T-helper 2 cell treated with Interferon-gamma antibody and Interleukin-4, amounts not matched to agents 5 μg/mL and 100 μg/mL, for 36 hours (primary cell): Measurements from ENCODE around the gene MX2.

Experiments used
- DNase-seq: peaks from one replicate; pipeline ENCODE4 v3.0.0; 2021; ENCODE audit warnings: low spot score
- H3K27ac Mint-ChIP-seq: one replicate; pipeline ENCODE4 v1.8.0; 2021; ENCODE audit warnings: mild to moderate bottlenecking, mixed read lengths
- H3K27me3 Mint-ChIP-seq: one replicate; pipeline ENCODE4 v1.8.0; 2021; ENCODE audit warnings: low read depth, mixed read lengths
- H3K36me3 Mint-ChIP-seq: one replicate; pipeline ENCODE4 v1.8.0; 2021; ENCODE audit warnings: low read depth, mixed read lengths
- H3K4me1 Mint-ChIP-seq: one replicate; pipeline ENCODE4 v1.8.0; 2021; ENCODE audit warnings: low read depth, mixed read lengths
- H3K4me3 Mint-ChIP-seq: one replicate; pipeline ENCODE4 v1.8.0; 2022; ENCODE audit warnings: mild to moderate bottlenecking, moderate library complexity, mixed read lengths
- H3K9me3 Mint-ChIP-seq: one replicate; pipeline ENCODE4 v1.8.0; 2021; ENCODE audit warnings: mixed read lengths

The MX2 gene

DNA sequence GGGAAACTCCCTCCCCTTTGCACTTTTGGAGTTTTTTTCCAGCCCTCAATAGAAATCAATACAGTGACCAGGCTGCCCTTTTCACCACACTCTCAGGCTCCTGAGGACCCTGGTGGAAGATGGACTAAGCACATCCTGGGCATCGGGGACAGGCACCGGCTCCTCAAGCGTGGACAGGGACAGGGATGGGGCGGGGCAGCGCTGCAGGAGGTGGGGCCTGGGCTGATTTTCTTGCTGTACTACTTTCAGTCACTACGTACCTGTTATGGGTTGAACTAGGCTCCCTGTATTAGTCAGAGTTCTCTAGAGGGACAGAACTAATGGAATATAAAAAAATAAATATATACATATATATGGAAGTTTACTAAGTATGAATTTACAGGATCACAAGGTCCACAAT, 2.5 kb downstream of the MX2 start:
- no peak overlapping the region for H3K4me3 Mint-ChIP-seq
- H3K9me3 Mint-ChIP-seq, result no peaks in the 10 kb centered on the region
- peaks cover 11% of the 10 kb centered on the region for H3K36me3 Mint-ChIP-seq
- DNase-seq, result no peak
- peaks cover 3% of the 10 kb centered on the region for H3K27me3 Mint-ChIP-seq
- peaks cover 46% of the 10 kb centered on the region for H3K4me1 Mint-ChIP-seq
- H3K27ac Mint-ChIP-seq, result peak overlapping the region; percentile 96

DNA sequence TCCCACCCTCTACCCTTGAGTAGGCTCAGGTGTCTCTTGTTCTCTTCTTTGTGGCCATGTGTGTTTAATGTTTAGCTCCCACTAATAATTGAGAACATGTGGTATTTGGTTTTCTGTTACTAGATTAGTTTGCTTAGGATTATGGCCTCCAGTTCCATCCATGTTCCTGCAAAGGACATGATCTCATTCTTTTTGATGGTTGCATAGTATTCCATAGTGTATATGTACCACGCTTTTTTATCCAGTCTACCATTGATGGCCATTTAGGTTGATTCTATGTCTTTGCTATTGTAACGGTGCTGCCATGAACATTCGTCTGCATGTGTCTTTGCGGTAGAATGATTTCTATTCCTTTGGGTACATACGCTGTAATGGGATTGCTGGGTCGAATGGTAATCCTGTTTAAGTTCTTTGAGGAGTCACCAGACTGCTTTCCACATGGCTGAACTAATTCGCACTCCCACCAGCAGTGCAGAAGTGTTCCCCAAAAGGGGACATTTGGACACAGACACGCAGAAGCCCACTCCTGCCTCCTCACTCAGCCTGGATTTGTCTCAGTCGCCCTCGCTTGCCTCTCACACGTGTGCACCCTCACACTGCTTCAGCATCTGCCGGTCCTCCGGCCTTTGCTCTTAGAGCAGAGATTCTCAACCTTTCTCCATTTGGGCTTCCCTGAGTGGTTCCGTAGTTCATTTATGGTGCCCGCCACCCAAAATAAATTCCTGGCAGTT, 3.7 kb downstream of the MX2 start:
- DNase-seq, result no peak
- Mint-ChIP-seq H3K27me3 (peaks cover 2% of the 10 kb centered on the region), H3K4me1 (peaks cover 52% of the 10 kb centered on the region), H3K27ac (no peak overlapping the region), H3K4me3 (no peak overlapping the region), H3K36me3 (peaks cover 11% of the 10 kb centered on the region), H3K9me3 (no peaks in the 10 kb centered on the region)

DNA sequence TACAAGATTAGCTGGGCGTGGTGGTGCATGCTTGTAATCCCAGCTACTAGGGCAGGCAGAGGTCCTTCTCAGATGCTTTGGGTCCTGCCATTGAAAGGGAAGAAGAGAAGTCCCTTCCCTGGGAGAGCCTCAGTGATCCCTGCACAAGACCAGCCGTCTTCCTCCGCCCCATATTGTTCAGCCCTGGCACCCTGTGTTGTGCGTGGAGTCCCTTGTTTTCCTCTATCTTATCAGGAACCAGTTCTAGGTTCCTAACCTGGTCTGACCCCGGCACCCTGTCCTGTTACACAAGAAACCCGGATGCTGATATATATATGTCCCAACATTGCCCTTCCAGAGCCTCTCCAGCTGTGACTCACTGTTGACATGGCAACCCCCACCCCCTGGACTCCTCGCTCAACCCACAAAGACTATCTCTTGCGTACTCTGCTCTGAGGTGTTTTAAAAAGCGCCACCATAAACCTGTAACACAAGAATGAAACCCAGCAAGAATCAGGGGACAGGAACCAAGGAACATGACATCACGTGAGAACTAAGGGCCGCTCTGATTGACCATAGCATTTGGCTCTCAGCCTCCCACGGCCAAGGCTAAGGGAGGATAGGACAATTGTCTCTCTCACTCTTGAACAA, 4.8 kb downstream of the MX2 start:
- H3K36me3 Mint-ChIP-seq, result peaks cover 11% of the 10 kb centered on the region
- H3K4me3 Mint-ChIP-seq, result no peak overlapping the region
- no peak overlapping the region for H3K27ac Mint-ChIP-seq
- peaks cover 2% of the 10 kb centered on the region for H3K27me3 Mint-ChIP-seq
- H3K9me3 Mint-ChIP-seq, result no peaks in the 10 kb centered on the region
- peaks cover 45% of the 10 kb centered on the region for H3K4me1 Mint-ChIP-seq
- no peak for DNase-seq

DNA sequence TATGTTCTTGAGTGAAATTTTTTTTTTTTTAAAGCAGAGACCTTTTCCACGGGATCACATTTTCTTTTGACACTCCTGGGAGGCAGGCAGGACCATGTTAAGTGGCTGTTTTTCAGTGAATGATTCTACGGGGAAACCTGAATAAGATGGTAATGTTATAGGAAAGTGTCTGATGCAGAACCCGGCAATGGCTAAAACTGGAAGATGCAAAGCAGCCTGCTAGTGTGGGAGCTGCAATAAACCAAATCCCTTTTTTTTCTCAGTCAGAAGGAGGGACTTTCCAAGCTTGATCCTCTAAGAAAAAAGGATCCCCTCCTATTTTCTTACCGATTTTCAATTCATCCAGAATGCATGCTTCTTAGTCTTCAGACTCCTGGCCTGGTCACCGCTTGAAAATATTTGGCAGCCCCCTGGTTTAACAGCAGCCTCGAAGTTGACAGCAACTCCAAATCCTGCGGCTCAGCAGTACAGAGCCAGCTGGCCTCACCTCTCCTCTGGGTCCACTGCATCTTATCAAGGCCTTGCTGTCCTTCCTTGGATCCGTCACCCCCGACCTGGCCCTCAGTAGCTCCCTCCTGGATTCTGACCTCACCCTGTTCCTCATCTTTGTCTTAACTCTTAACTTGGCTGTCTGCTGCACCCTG, 5.6 kb downstream of the MX2 start:
- H3K27me3 Mint-ChIP-seq, result peaks cover 2% of the 10 kb centered on the region

DNA sequence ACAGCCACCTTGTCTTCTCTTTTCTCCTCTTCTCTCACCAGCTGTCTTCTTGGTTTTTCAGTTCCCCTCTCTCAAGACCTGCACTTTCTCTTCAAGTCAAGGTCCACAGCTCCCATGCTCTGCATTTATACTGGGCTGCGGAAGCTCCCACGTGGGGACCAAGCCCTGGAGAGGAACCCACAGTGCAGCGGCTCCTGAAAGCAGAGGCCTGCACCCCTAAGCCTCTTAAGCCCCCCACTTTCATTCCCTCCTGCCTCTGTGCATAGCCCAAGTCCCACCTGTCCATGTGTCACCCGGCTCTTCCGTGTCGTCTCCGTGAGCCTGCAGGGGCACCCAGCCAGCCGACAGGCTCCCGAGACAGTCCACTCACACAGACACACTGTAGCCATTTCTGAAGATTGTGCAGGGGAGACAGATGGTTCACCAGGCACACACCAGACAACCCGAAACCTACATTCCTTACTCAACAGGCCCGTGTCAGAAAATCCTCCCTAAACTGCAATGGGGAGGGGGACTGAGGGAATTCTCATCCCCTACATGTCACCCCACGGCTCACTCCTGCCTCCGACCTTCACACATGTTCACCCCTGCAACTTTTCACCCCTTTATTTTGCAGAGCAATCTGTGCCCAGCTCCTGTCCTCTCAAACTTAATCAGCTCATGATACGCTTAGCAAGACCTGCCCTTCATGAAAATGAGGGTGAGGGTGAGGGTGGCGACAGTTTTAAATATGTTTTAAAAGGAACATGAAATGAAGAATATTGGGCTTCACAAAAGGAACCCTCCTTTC, 6.3 kb downstream of the MX2 start:
- Mint-ChIP-seq H3K9me3 (no peaks in the 10 kb centered on the region), H3K36me3 (peaks cover 11% of the 10 kb centered on the region), H3K4me1 (peaks cover 35% of the 10 kb centered on the region), H3K27me3 (peaks cover 2% of the 10 kb centered on the region), H3K4me3 (no peak overlapping the region), H3K27ac (no peak overlapping the region)
- DNase-seq, result no peak

More for the DNA sequence above, 5.6 kb downstream of the MX2 start:
- H3K4me3 Mint-ChIP-seq, result no peak overlapping the region
- H3K27ac Mint-ChIP-seq, result no peak overlapping the region
- no peaks in the 10 kb centered on the region for H3K9me3 Mint-ChIP-seq
- H3K36me3 Mint-ChIP-seq, result peaks cover 11% of the 10 kb centered on the region
- DNase-seq, result no peak
- peaks cover 40% of the 10 kb centered on the region for H3K4me1 Mint-ChIP-seq

DNA sequence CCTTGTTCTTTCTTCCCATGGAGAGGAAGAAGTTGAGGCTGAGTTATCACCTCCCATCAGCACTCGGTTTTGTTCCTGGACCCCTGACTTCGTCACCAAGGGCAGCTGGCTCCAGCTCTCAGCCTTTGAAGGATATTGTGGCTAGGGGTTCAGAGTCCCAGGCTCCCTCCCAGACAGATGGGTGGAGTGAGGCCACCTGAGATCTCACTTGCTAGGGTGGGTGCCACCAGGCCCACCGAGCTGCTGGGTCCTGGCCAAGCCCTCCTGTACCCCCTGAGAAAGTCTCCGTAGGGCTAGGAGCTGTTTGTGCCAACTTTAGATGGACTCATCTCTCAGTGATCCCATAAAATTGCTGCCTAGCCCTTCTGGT, 6.9 kb downstream of the MX2 start:
- H3K27me3 Mint-ChIP-seq, result peaks cover 2% of the 10 kb centered on the region

DNA sequence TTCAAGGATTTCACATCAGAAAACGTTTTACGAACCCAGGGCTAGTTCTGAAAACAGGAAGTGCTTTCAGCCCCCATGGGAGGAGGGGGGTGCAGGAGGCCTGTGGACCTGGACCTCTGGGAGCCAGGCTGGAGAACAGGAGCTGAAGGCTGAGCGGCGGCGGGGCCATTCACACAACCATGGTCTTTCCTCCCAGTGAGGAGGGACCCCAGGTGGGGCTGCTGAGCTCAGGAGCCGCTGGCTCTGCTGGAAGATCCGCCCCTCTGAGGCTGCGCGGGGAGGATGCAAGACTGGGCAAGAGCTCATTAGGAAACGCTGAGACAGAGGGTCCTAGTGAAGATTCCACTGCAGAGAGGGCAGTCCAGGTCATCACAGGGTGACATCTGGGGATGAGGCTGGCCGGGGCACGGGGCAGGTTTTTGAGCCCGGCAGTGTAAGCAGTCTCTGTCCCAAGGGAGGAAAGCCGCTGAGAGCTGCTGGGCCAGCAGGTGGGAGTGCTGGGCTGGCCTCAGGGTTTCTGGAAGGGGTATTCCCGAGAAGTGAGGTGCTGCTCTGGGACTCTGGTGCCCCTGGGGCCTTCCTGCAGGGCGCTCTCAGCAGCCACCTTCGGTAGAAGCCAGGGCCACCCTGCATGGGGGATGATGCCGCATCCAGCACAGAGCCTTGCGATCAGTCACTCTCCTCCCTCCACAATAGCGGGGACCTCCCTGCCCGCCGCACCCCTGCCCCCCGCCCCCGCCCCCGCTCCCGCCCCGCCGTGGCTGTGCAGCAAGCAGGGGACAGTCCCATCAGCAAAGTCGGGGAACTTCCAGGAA, 7.5 kb downstream of the MX2 start:
- Mint-ChIP-seq H3K36me3 (peaks cover 9% of the 10 kb centered on the region), H3K9me3 (no peaks in the 10 kb centered on the region), H3K4me3 (peak overlapping the region; percentile 70), H3K27ac (peak overlapping the region; percentile 86), H3K4me1 (peaks cover 28% of the 10 kb centered on the region), H3K27me3 (peaks cover 2% of the 10 kb centered on the region)
- no peak for DNase-seq

More for the DNA sequence above, 6.9 kb downstream of the MX2 start:
- peak overlapping the region; percentile 76 for H3K27ac Mint-ChIP-seq
- peaks cover 29% of the 10 kb centered on the region for H3K4me1 Mint-ChIP-seq
- no peaks in the 10 kb centered on the region for H3K9me3 Mint-ChIP-seq
- peaks cover 10% of the 10 kb centered on the region for H3K36me3 Mint-ChIP-seq
- no peak for DNase-seq
- H3K4me3 Mint-ChIP-seq, result peak overlapping the region; percentile 70

DNA sequence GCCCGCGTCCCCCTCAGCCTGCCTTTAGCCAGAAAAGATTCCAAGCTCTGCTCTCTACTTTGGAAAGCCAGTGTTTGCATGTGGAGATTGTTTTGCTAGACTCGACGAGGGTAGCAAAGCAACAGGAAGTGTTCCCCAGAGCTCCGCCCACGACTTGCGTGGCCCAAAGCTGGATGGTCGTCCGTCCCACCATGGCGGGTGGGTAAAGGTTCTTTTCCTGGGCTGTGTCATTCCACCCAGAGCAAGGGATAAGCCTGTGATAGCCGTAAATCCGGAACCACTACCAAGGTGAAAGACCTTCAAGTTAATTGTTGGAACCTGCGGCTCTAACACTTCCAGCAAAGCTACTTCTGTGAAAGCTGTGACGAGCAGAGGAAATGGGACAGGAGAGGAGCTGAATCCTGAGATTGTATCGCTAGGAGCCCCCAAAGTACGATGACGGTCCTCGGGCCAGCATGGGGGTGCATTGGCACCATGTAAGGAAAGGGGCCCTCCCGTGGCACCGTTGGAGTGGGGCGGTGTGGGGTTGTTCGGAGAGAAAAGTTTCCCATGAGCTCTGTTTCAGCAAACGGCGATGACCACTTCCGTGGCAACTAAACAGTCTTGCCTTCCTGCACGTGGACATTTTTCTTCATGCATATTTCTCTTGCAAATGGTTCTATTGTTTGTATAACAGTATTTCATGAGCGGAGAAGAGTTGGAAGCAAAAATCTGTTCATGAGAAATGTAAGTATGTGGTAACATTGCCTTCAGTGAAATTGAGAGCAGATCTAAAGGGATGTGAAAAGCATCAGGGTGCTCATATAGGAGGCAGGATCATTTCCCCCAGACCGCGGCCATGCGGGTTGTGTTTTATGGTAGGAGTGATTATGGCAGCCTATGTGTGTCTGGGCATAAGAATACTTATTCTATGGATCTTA, 8.4 kb downstream of the MX2 start:
- no peak for DNase-seq
- Mint-ChIP-seq H3K4me3 (peak overlapping the region; percentile 62), H3K27ac (peak overlapping the region; percentile 86), H3K27me3 (peaks cover 2% of the 10 kb centered on the region), H3K9me3 (no peaks in the 10 kb centered on the region), H3K4me1 (peaks cover 25% of the 10 kb centered on the region), H3K36me3 (peaks cover 6% of the 10 kb centered on the region)

DNA sequence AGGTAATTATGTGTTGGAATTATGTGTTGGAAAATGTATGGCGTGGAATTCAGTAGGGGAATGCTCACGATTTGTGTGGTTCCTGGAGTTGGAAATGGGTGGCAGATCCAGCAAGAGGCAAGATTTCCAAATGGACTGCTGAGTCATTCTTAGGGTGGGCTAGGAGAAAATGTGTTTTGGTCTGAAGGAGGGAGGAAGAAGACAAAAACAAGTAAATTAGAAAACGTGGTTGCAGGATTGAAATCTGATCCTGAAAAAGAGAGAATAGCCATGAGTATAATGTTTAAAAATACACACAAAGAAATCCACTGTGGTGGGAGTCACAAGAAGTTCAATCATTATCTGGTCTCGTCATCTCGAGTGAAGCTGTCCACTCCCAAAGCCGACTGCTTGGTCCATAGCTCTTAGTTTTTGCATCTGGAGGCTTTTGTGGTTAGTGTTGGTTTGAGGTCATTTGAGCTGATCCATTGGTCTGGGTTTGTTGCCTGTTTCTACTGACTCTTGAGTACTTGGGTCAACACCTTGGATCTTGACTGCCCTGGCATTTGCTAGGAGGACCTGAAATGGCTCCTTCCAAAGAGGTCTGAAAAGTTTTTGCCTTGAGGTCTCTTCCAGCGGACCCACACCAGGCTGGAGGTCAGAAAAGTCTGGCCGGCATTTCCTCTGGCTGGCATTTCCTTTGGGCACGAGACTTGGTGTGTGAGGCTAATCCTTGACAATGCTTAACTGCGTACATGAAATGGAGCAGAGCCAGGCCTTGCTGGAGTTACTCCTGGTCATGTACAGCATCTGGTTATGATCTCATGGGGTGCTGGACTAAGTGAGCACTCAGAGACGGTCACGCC, 9.2 kb downstream of the MX2 start:
- Mint-ChIP-seq H3K36me3 (peaks cover 6% of the 10 kb centered on the region), H3K27ac (peak overlapping the region; percentile 12), H3K4me1 (peaks cover 25% of the 10 kb centered on the region), H3K27me3 (peaks cover 2% of the 10 kb centered on the region), H3K4me3 (peak overlapping the region; percentile 62), H3K9me3 (no peaks in the 10 kb centered on the region)
- no peak for DNase-seq

DNA sequence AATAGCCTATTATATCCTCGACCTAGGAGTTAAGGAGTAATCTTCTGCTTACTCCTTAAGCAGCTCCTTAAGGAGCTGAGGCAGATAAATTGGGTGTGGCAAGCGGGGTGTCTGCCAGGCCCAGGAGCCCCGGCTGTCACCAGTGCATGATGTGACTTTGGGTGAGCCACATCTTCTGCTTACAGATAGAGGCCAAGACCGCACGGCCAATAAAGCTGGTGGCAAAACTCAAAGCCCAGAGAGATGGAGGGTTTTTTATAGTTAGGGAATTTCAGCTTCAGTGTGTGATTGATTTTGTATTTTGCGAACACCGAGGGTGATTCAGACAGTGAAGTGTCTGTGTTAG, 9.8 kb downstream of the MX2 start:
- Mint-ChIP-seq H3K36me3 (peaks cover 6% of the 10 kb centered on the region), H3K4me1 (peaks cover 24% of the 10 kb centered on the region), H3K27me3 (peaks cover 2% of the 10 kb centered on the region), H3K4me3 (no peak overlapping the region), H3K9me3 (no peaks in the 10 kb centered on the region), H3K27ac (no peak overlapping the region)
- no peak for DNase-seq

DNA sequence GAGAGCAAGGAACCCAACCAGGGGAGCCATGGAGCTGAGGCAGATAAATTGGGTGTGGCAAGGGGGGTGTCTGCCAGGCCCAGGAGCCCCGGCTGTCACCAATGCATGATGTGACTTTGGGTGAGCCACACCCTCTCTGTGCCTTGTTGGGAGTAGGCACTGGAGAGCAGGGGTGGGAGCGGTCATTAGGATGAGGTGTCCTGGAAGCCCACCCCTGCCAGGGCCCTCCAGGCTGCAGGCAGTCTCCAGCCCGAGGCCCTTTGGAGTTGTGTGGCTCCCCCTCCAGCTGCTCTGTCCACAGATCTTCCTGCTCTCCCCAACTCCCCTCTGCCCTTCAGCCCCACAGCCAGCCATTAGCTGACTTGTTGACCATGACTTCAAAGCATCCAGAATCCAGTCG, 11.4 kb downstream of the MX2 start:
- H3K4me3 Mint-ChIP-seq, result no peak overlapping the region
- H3K4me1 Mint-ChIP-seq, result peaks cover 21% of the 10 kb centered on the region
- no peaks in the 10 kb centered on the region for H3K27me3 Mint-ChIP-seq
- no peak for DNase-seq
- H3K36me3 Mint-ChIP-seq, result peaks cover 4% of the 10 kb centered on the region
- H3K9me3 Mint-ChIP-seq, result no peaks in the 10 kb centered on the region
- H3K27ac Mint-ChIP-seq, result no peak overlapping the region

DNA sequence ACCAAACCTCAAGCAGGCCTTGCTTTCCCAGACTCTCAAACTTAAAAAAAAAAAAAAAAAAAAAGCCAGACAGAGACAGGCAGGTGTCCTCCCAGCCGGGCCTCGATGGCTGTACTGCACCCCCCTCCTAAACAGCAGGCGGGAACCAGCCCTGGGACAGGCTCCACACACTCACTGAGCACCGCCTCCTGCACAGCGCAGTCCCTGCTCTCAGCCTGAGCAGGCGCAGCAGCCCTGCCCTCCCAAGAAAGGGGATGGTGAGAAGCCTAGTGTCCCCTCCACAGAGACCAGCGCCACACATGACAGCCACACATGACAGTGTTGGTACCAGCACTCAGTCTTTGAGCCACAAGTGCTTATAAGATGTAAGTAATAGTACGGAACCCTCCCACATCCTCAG, 11.9 kb downstream of the MX2 start:
- no peaks in the 10 kb centered on the region for H3K27me3 Mint-ChIP-seq
- no peak overlapping the region for H3K27ac Mint-ChIP-seq
- H3K4me3 Mint-ChIP-seq, result no peak overlapping the region
- no peak for DNase-seq
- H3K9me3 Mint-ChIP-seq, result no peaks in the 10 kb centered on the region
- H3K4me1 Mint-ChIP-seq, result peaks cover 19% of the 10 kb centered on the region
- peaks cover 5% of the 10 kb centered on the region for H3K36me3 Mint-ChIP-seq
